SH-SY5Y (cell line): ENCODE results near the gene PIK3C2G.

ENCODE experiments used
- GATA2 ChIP-seq: IDR thresholded peaks from 2 replicates; pipeline ENCODE4 v1.6.1; 2011; ENCODE audit warnings: mild to moderate bottlenecking, low read depth, low read length
- GATA3 ChIP-seq: IDR thresholded peaks from 2 replicates; pipeline ENCODE4 v1.6.1; 2011; ENCODE audit warnings: low read depth, mild to moderate bottlenecking, low read length, moderate library complexity

Gene PIK3C2G

DNA sequence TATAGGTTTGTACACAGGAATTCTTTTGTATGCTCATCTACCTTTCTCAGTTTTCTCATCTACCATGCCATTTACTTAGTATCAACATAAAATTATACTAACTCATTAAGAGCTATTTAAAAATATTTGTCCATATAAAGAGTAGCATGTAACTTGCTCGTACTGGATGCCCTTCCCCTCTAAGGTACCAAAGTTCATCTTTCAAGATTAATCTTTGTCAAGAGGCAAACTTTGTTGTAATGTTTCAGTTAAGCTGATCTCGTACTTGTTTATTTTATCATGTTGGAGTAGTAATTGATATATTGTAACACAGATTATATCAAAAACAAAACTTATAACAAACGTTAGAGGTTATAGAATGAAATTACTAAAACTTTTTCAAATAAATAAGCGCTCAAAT, 128.5 kb downstream of the PIK3C2G start:
- no peak for TF ChIP-seq GATA3
- no peak for TF ChIP-seq GATA2

GRCh38 chr12:18391151-18391550, 129.8 kb downstream of the PIK3C2G start:
- TF ChIP-seq GATA2: no peak
- TF ChIP-seq GATA3: no peak

DNA sequence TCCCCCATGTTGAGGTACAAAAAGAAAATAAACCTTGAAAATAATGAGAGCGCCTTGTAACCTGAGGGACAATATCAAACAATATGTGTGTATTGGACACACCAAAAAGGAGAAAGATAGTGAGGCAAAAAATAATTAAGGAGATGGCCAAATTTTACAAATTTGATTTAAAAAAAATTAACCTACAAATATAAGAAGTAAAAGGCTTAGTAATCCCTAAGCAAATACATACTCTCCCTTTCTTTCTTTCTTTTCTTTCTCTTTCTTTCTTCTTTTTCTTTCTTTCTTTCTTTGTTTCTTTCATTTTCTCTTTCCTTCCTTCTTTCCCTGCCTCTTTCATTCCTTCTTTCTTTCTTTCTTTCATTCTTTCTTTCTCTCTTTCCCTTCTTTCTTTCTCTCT, 133.4 kb downstream of the PIK3C2G start:
- TF ChIP-seq GATA2 (no peak), GATA3 (no peak)

DNA sequence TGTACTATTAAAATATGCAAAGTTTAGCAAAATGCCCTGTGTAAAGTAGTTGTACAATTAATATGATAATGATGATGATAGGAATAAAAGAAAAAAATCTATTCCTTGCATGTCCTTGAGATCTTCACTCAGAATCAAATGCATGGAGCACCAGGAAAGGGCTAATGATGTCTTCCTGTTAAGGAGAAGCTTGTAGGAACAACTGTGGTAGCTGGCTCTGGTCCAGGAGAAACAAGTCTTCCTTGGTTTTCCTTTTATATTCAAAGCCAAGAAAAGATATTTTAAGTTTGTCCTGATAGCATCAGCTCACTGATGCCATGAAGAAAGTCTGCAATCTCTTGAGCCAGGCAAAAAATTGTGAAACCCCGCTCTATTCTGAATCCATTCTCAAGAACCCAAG, 138.9 kb downstream of the PIK3C2G start:
- TF ChIP-seq GATA3: no peak
- TF ChIP-seq GATA2: no peak

- no peak for TF ChIP-seq GATA3
- no peak for TF ChIP-seq GATA2
Observed at GRCh38 chr12:18402872-18403611, 141.7 kb downstream of the PIK3C2G start.

- TF ChIP-seq GATA3 (no peak), GATA2 (no peak)
Observed at GRCh38 chr12:18411453-18411852, 150.1 kb downstream of the PIK3C2G start.

DNA sequence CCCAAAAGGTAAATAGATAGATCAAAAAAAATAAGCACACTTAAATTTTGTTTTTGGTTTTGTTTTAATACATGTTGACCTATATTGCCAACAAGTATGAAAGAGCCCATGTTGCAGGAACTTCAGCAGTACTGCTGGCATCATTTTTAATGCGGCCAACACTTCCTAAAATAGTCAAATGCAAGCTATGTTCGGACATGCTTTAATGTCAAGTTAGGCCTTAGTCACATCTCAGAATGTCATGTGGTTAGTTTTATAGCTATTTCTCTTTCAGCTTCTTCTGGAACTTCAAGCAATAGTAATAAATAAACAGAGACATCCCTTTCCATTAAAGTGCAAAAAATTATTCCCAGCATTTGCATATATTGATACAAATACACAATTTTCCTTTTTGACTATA, 153.4 kb downstream of the PIK3C2G start:
- TF ChIP-seq GATA2: no peak
- TF ChIP-seq GATA3: no peak

DNA sequence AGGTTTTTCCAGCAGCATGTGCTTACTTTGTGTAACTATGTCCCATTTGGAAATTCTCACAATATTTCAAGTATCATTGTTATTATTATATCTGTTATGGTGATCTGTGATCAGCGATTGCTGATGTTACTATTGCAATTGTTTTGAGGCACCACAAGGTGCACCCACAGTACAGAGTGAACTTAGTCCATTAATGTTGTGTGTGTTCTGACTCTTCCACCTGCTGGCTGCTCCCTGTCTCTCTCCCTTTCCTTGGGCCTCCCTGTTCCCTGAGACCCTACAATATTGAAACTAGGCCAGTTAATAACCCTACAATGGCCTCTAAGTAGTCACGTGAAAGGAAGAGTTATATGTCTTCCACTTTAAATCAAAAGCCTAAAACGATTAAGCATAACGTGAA, 153.9 kb downstream of the PIK3C2G start:
- TF ChIP-seq GATA2: no peak

- TF ChIP-seq GATA2 (no peak), GATA3 (no peak)
Observed at GRCh38 chr12:18416412-18416811, 155.1 kb downstream of the PIK3C2G start.

DNA sequence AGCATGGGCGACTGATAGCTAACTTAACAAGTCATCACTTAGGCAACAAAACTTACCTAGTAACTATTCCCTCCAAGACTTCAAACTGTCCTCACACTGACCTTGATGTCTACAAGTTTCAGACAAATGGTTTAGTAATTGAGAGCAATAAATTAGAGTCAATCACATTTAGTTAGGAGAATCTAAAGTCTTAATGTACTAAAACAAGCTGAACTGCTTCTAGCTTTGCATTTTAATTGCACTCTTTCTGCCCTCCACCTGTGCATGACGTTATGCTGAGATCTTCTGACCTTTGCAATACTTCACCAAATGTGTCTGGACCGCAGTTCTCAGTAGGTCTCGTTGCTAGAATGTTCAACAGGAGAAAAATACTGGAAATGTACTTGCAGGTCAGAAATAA, 158.0 kb downstream of the PIK3C2G start:
- TF ChIP-seq GATA2 (no peak), GATA3 (no peak)

- no peak for TF ChIP-seq GATA3
- no peak for TF ChIP-seq GATA2
Observed at GRCh38 chr12:18421867-18422266, 160.5 kb downstream of the PIK3C2G start.

DNA sequence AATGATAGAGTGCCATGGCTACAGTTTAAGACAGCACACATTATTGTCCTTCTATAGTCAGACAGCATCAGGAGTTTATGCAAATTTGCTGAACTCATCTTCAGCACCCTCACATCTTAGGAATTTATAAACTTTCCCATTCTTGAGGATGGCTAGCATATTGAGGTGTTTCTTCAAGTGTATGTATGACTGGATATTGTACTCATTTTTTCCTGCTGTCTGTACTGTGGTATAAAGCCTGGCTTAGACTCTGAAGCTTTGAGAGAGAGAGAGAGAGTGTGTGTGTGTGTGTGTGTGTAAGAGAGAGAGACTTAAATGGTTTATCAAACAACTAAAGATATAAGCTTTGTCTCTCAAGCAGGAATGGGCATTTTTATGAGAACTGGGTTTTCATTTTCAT, 161.6 kb downstream of the PIK3C2G start:
- TF ChIP-seq GATA3: no peak
- no peak for TF ChIP-seq GATA2

DNA sequence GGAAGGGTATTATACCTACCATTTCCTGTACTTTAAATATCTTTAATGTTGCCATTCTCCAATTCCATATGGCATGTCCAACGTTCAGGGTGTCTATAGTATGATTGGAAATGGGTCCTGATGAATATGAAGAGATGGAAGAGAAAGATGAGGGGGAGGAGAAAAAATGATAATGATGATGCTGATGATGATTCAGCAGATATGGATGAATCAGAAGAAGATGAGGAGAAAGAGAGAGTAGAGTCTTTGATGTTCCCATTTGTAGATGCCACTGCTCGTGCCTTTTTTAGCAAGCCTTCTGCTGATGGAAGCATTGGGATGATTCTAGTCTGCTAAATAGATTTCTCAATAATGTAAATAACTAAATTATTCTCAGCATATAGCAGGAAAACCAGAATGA, 163.5 kb downstream of the PIK3C2G start:
- TF ChIP-seq GATA3 (no peak), GATA2 (no peak)

- TF ChIP-seq GATA2 (no peak), GATA3 (no peak)
Observed at GRCh38 chr12:18427520-18427919, 166.2 kb downstream of the PIK3C2G start.

DNA sequence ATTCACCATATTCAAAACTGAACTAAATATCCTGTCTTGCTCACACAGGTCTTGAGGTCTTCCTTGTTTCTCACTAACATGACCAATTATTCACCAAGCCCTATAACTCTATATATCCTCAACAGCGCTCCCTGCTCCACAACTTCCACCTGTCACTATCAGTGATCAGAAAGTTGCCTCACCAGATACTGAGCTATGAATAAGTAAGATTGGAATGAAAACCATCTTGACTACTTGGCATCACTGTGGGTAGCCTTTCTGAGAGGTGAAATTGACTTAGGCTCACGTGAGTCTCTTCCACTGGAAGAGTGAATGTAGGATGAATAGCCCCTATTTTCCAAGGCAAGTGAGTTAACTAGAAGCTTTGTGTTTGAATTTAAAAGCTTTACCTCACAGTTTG, 167.1 kb downstream of the PIK3C2G start:
- TF ChIP-seq GATA3 (no peak), GATA2 (no peak)

DNA sequence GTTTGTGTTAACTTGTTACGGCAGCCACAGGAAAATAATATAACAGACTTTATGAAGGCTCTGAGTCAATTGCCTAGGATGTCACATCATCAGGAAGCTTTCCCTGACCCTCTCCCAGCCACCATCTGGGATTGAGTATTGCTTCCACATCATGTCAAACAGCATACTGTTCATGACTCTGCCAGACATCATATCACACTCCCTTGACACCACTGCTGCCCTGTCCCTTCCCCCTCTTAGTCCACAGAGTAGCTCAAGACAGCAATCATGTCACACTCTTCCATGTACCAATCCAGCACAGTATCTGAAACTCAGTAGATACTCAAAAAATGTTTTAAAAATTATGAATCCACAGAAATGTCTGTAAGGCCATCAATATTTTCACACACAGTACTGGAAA, 168.0 kb downstream of the PIK3C2G start:
- no peak for TF ChIP-seq GATA2
- no peak for TF ChIP-seq GATA3
